Stomach (tissue), 9 donors: ENCODE measurements around the gene CFAP100. TPM values are rescaled to one million over a fixed set of nuclear protein-coding genes. Genes with fewer than 3 reads are reported as not detected.

Experiments
- DNase-seq, 2 donors: peaks; one replicate each; pipeline versions ENCODE4 v3.0.0 to v3.0.0-alpha.2; 2013 to 2019
- H3K27ac ChIP-seq, 5 donors: fragments of 200-600 bp in 4 of 5; sonication (generic) in 4 of 5; one replicate each; pipeline ENCODE4 v1.5.1; 2013 to 2019; ENCODE audit warnings: mild to moderate bottlenecking in 1 of 5, moderate library complexity in 1 of 5
- H3K27me3 ChIP-seq, 3 donors: fragments of 200-600 bp; sonication (generic); one replicate each; pipeline ENCODE4 v1.5.1; 2017 to 2019; ENCODE audit warnings: mixed run types in 1 of 3
- H3K36me3 ChIP-seq, 4 donors: fragments of 200-600 bp; sonication (generic); 1 replicate in 3 of 4; 2 replicates in 1 of 4; pipeline ENCODE4 v1.5.1; 2016 to 2019
- H3K4me1 ChIP-seq, 4 donors: fragments of 200-600 bp; sonication (generic); one replicate each; pipeline ENCODE4 v1.5.1; 2016 to 2019
- H3K4me3 ChIP-seq, 4 donors: fragments of 200-600 bp; sonication (generic) in 3 of 4; one replicate each; pipeline ENCODE4 v1.5.1; 2016 to 2019; ENCODE audit warnings: mild to moderate bottlenecking in 1 of 4
- H3K9me3 ChIP-seq, 4 donors: fragments of 200-600 bp; sonication (generic); one replicate each; pipeline ENCODE4 v1.5.1; 2016 to 2019
- CTCF ChIP-seq, 7 experiments: fragments of 450-650 bp in 4 of 7; fragments of 200-600 bp in 3 of 7; sonication (generic) in 3 of 7; IDR thresholded peaks; one replicate each; pipeline ENCODE4 v1.5.1; 2016 to 2019; ENCODE audit warnings: antibody characterized with exemption in 7 of 7, control low read depth in 2 of 7, mild to moderate bottlenecking in 1 of 7
- EP300 ChIP-seq: sonication (generic); formaldehyde crosslinking; IDR thresholded peaks from one replicate; pipeline ENCODE4 v1.6.1; 2017; ENCODE audit warnings: antibody characterized with exemption
- POLR2A ChIP-seq, 4 donors: fragments of 450-650 bp; IDR thresholded peaks; one replicate each; pipeline ENCODE4 v1.6.1; 2016; ENCODE audit warnings: antibody characterized with exemption in 4 of 4, control low read depth in 2 of 4, mild to moderate bottlenecking in 1 of 4, moderate library complexity in 1 of 4
- POLR2AphosphoS5 ChIP-seq, 3 donors: sonication (generic); formaldehyde crosslinking; IDR thresholded peaks; one replicate each; pipeline ENCODE4 v1.6.1; 2016; ENCODE audit warnings: antibody characterized with exemption in 3 of 3
- WGBS, 5 donors: extraction: QIAGEN DNeasy Blood & Tissue Kit in 3 of 5; methylation state at CpG; one replicate each; pipeline versions ENCODE4 v1.1.5 to v1.1.7; 2013 to 2018; 5-methylcytosine and 5-hydroxymethylcytosine counted together
- intact Hi-C: fragments of 100-400 bp; cut with DNase I; formaldehyde crosslinking; loops from one replicate; pipeline ENCODE4 v1.15.1; 2023; ENCODE audit warnings: low total_unique reads
- polyA plus RNA-seq, 3 donors: library from polyadenylated mRNA; stranded (reverse); fragments of 200-250 nt; gene quantifications; one replicate each; pipeline ENCODE4 v1.2.3, GENCODE V29; 2013
- total RNA-seq, 5 donors: library from RNA; depleted of rRNA; stranded (reverse); fragments of >200 nt; gene quantifications; one replicate each; pipeline versions ENCODE4 v1.1.0 to v1.2.3, GENCODE V29; 2014 to 2016
- donor health status: healthy with polysubstance abuse.
- donor health status: Bipolar disorder and iron deficiency.
- donor health status: healthy.

The CFAP100 gene
- total and polyA plus RNA-seq, 8 donors: not detected

GRCh38 chr3:126398423-126399350, 4.0 kb downstream of the CFAP100 start:
- no peak overlapping the region for H3K4me3 ChIP-seq
- no peak for DNase-seq
- intact Hi-C loops: loop anchor here (10.0 kb wide), 1 partner anchor 274 kb away; no protein-coding TSS in a partner anchor
- H3K36me3 ChIP-seq: no peaks in the 10 kb centered on the region
- H3K9me3 ChIP-seq: no peaks in the 10 kb centered on the region
- TF ChIP-seq CTCF (IDR thresholded peaks at IDR 0.05) (no peak), POLR2AphosphoS5 (IDR thresholded peaks at IDR 0.05) (no peak), POLR2A (IDR thresholded peaks at IDR 0.05) (no peak), EP300 (no peak)
- peaks cover 0 to 38% (median 23%) of the 10 kb centered on the region in 3 donors for H3K27me3 ChIP-seq
- peaks cover 6 to 11% (median 7%) of the 10 kb centered on the region in 4 donors for H3K4me1 ChIP-seq
- 88 to 93% (median 89%) methylated on average over 12 to 14 of the region's 14 CpGs for WGBS, 5 donors
- no peak overlapping the region for H3K27ac ChIP-seq

- Histone ChIP-seq H3K27ac (no peak overlapping the region), H3K27me3 (peaks cover 0 to 32% (median 18%) of the 10 kb centered on the region in 3 donors), H3K4me1 (peaks cover 6 to 9% (median 7%) of the 10 kb centered on the region in 4 donors), H3K36me3 (no peaks in the 10 kb centered on the region), H3K9me3 (no peaks in the 10 kb centered on the region), H3K4me3 (no peak overlapping the region)
- TF ChIP-seq EP300 (no peak), CTCF (IDR thresholded peaks at IDR 0.05) (no peak), POLR2A (IDR thresholded peaks at IDR 0.05) (no peak), POLR2AphosphoS5 (IDR thresholded peaks at IDR 0.05) (no peak)
- 74 to 95% (median 80%) methylated on average over 1 of the region's 1 CpG for WGBS, 5 donors
- DNase-seq: no peak
- intact Hi-C loops: loop anchor here (10.0 kb wide), 1 partner anchor 275 kb away; no protein-coding TSS in a partner anchor
Observed at GRCh38 chr3:126399351-126399735, 4.6 kb downstream of the CFAP100 start.

- no peak overlapping the region for H3K4me3 ChIP-seq
- no peaks in the 10 kb centered on the region for H3K36me3 ChIP-seq
- TF ChIP-seq POLR2A (IDR thresholded peaks at IDR 0.05): no peak
- no peak for TF ChIP-seq CTCF (IDR thresholded peaks at IDR 0.05)
- no peak for TF ChIP-seq EP300
- TF ChIP-seq POLR2AphosphoS5 (IDR thresholded peaks at IDR 0.05): no peak
- no peak for DNase-seq
- H3K4me1 ChIP-seq: peaks cover 2 to 5% (median 3%) of the 10 kb centered on the region in 4 donors
- intact Hi-C loops: loop anchor here (10.0 kb wide), 1 partner anchor 275 kb away; no protein-coding TSS in a partner anchor
- H3K27me3 ChIP-seq: peaks cover 0 to 31% (median 13%) of the 10 kb centered on the region in 3 donors
- H3K9me3 ChIP-seq: no peaks in the 10 kb centered on the region
- 85 to 98% (median 90%) methylated on average over 4 of the region's 4 CpGs for WGBS, 5 donors
- no peak overlapping the region for H3K27ac ChIP-seq
Observed at GRCh38 chr3:126399756-126400155, 5.0 kb downstream of the CFAP100 start.

- Histone ChIP-seq H3K36me3 (no peaks in the 10 kb centered on the region), H3K27ac (no peak overlapping the region), H3K4me1 (no peaks in the 10 kb centered on the region), H3K9me3 (no peaks in the 10 kb centered on the region), H3K4me3 (no peak overlapping the region), H3K27me3 (peaks cover 0 to 30% (median 4%) of the 10 kb centered on the region in 3 donors)
- peak in 1 of 2 donors; percentile 19 for DNase-seq
- intact Hi-C loops: no loop called here
- WGBS, 5 donors: 64 to 74% (median 66%) methylated on average over 8 of the region's 8 CpGs
- TF ChIP-seq CTCF (IDR thresholded peaks at IDR 0.05): no peak
- TF ChIP-seq POLR2A (IDR thresholded peaks at IDR 0.05): no peak
- no peak for TF ChIP-seq POLR2AphosphoS5 (IDR thresholded peaks at IDR 0.05)
- TF ChIP-seq EP300: no peak
Observed at GRCh38 chr3:126401611-126402160, 7.0 kb downstream of the CFAP100 start.
